GM19351 (cell line): Measurements from ENCODE around the gene IFNA8.
"Not testable (repeated sequence)": the region's sequence is repeated elsewhere in the genome, so short reads cannot be mapped to it uniquely, and the experiment has no call there.

Experiments
- ATAC-seq: cut with Tn5 transposase; IDR thresholded peaks from one replicate; pipeline ENCODE4 v1.9.1; 2021; ENCODE audit warnings: mild to moderate bottlenecking, moderate library complexity; ENCODE audit not compliant: unreplicated experiment

The IFNA8 gene

DNA sequence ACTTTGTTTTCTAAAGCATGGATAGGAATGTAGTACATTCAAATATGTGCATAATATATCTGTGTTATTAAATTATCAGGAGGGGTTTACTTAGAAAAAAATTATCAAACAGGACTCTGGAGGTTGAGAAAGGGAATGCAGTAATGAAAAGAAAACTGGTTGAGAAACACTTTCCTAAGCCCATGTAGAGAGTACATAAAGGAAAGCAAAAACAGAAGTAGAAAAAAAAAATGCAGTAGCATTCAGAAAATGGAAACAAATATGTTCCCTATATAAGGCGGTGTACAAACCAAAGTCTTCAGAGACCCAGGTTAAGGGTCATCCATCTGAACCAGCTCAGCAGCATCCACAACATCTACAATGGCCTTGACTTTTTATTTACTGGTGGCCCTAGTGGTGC is at the start of gene IFNA8:
TSS of gene IFNA8 (plus strand) at position 301 of the 400 bp plus-strand sequence. CDS start at position 361, 60 bp downstream.
- ATAC-seq = no peak

DNA sequence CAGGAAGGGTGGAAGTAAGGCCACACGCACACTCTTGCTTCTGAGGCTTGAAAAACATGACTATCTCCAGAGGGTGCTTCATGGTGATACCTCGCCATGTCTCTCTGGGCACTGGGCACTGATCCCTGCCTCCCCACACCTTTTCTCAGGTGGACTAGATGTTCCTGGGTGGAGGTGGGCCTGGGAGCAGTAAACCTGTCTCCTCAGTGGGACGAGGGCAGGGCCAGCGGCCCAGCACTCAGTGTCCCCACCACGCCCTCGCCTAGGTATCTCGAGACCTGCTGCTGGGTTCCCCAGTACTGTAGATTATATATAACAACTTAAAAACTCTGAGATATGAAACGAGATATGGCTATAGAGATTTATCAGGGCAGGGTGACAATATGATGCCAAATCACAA is 46.6 kb upstream of the IFNA8 start:
- ATAC-seq = no peak

DNA sequence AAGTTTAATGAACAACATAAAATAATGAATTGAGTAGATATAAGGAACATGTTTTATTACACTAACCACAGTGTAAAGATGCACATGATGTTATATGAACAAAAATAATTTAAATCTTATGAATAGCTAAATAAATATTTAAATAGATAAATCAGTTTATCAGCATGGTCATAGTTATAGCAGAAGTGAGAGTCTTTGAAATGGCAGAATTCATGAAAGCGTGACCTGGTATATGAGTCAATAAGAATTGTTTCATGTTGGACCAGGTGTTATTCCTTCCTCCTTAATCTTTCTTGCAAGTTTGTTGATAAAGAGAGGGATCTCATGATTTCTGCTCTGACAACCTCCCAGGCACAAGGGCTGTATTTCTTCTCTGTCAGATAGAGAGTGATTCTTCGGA is 41.7 kb upstream of the IFNA8 start:
- ATAC-seq = peak; percentile 88

DNA sequence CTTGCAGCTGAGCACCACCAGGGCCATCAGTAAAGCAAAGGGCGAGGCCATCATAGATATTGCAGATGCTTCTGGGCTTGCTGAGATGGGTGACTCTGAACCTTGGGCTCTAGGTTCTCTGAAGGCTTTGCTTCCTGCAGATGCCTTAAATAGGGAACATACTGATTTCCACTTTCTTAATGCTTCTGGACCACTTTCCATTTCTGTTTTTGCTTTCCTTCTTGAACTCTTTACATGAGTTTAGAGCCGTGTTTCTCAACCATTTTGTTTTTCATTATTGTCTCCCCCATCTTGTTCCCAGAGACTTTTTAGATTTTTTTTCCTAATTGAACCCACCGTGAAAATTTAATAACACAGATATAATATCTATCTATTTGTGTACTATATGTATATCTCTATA is 41.0 kb upstream of the IFNA8 start, which contains the start of gene IFNA13:
TSS of gene IFNA13 (minus strand) at position 101 of the 400 bp plus-strand sequence. CDS start at position 54, 47 bp downstream.
- ATAC-seq = no peak

DNA sequence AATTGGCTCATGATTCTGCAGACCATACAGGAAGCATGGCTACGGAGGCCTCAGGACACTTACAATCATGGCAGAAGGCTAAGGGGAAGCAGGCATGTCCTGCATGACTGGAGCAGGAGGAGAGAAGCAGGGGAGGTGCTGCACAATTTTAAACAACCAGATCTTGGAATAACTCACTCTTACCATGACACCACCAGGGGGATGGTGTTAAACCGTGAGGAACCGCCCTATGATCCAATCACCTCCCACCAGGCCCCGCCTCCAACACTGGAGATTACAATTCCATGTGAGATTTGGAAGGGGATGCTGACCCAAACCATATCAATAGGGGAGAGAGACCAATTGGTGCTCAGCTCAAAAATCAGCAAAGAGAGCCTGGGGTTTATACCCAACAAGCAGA is 37.5 kb upstream of the IFNA8 start:
- ATAC-seq = not testable (repeated sequence)

DNA sequence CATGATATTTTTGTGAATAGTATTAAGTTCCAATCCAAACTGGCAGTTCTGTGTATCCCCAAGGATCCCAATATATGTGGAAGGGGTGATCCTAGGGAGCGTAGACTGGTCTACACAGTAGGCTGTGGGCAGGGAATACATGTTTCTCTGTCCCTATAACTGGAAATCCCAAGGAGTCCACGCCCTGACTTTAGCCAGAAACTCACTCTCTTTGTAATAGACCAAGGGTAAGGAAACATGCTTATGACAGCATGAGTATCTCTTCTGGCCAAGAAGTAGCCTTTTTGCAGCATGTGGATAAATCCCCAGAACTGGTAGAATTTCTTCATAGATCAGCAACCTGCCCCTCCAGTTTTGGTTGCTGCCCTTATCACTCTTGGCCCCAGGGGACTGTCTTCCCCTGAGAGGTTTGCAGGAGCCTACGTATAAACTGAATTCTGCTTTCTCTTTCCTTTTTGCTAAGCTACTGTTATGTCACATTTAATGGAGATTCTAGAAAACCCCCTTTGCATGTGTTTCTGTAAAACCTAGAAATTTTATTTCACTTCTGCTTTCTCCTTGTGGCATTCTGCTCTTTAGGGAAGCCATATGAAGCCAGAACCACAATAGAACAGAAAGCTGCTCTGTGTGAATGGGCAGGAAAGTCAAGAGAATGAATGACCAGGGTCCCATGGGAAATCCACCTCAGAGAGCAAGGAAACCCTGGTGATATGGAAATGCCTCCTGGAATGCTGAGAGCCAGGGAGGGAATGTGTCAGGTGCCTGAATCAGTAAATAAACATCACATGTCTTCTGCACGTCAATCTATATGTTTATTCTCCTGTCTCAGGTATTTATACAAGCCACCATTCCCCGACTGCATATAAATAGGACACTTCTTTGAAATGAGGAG is 27.2 kb upstream of the IFNA8 start:
- ATAC-seq = peak; percentile 97

DNA sequence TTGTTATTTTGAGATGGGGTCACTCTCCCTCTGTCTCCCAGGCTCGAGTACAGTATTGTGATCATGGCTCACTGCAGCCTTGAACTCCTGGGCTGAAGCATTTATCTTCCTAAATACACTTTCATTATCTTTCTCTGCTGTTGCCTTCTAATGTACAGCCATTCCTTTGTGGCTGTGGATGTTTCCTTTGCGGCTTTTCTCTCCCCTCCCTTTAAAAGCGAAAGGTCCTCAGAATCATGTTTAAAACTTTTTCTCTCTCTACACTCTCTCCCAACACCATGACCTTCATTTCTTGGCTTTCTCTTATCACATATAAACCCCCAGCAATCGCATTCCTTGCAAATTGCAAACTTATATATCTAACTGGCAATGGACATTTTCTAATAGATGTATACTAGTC is 25.3 kb upstream of the IFNA8 start:
- no peak for ATAC-seq

DNA sequence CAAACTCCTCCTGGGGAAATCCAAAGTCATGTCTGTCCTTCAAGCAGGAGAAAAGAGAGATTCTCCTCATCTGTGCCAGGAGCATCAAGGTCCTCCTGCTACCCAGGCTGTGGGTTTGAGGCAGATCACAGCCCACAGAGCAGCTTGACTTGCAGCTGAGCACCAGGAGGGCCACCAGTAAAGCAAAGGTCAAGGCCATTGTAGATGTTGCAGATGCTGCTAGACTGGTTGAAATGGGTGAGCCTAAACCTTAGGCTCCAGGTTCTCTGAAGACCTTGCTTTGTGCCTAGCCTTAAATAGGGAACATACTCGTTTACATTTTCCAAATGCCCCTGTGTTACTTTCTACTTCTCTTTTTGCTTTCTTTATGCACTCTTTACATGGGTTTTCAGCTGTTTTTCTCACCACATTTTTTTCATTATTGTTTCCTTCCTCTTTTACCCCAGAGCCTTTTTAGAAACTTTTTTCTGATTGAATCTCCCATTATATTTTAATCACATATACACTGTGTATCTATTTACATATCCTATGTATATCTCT is 23.7 kb upstream of the IFNA8 start, which contains the start of gene IFNA2:
TSS of gene IFNA2 (minus strand) at position 268 of the 540 bp plus-strand sequence. CDS start at position 199, 69 bp downstream.
- no peak for ATAC-seq

DNA sequence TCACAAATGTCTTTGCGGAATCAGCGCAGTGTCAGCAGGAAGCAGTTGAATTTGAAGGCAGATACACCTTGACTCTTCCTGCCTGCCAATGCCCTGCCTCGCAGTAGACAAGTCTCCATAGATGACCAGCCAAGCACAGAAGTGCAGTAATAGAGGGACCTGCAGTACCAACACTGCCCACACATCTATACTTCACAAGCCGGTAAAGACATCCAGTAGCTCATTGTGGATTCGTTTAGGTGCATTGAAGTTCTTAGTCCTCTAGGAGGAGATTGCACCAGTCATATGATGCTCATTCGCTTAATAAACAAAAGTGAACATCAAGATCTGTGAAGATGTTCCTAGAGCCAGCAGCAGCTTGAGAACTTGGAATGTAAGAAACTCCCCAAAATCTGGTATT is 16.6 kb upstream of the IFNA8 start:
- peak; percentile 89 for ATAC-seq

DNA sequence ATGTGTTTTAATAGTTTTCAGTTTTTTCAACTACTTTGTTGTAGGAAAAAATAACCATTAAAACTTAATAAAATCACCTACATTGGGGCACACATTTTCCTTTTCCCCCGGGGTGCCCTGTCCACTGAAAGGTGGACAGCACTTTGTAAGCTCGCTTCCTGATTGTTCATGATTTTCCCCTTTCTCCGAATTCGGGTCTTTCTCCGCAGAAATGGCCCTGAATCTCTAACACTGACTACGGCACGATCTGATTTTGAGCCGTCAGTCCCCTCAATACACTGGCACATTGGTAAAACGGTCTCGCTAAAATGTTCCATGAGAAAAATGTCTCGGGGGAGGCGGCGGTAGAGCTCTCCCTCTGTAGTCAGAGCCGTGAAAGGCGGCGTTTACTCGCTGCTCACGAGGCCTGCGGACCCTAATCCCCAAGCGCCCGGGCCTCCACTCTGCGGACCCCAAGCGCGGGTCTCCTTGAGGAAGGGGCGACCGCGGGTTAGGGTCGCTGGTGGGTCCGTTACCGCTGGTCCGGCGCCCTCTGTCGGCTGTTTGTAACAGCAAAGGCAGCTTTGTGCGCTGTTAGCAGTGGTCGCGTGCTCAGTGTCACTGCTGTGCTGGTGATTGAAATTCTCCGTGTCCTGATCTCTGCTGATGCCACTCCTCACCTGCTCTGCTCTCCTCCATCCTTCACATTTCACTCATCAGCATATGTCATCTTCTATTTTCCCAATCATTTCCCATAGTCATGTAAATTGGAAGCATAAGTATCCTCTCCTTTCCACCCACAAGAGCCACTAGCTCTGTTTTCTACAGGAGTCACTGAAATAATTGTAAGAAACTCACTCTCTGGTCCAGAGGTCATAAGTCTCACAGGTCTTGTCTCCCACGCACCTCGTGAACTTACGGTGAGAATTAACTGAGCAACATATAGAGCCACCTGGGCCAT is 12.9 kb upstream of the IFNA8 start:
- ATAC-seq = peak; percentile 70

DNA sequence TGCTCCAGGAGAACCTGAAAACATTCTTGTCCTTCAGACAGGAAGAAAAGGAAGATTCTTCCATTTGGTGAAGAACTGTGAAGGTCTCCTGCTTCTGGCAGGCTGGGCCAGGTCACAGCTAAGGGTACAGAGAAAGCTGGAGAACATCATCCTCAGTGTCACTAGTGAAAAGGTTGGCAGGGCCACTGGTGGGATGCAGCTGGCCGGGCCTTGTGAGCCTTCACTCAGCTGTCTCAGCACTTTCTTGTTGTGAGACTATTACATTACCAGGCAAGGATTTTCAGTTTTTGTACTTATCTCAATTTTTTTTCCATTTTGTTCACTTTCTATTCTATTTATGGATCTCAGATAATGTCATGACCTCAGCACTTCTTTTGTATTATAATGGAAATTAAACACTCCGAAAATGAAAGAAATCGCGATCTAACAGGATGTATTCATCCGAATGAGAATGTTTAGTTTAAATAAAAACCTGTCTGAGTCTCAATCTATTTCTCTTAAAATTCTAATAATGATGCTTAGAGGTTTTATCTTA is 9.9 kb upstream of the IFNA8 start:
- ATAC-seq = no peak

DNA sequence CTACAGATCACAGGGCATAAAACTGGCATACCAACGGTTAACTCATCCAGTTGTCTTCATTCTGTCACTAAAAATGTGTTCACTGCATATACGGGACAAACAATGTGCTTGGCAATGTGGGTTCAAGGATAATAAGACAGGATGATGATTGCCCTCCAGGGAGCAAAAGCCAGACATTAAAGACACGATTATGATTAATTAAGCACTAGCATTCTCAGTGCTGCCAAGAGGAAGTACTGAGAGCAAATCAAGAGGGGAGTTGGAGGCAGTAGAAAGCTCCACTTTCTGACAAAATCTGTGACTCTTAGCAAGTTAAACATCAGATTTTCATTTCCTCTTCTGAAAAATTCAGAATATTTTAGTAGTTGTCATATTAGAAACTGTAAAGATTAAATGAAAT is 9.0 kb upstream of the IFNA8 start:
- no peak for ATAC-seq

DNA sequence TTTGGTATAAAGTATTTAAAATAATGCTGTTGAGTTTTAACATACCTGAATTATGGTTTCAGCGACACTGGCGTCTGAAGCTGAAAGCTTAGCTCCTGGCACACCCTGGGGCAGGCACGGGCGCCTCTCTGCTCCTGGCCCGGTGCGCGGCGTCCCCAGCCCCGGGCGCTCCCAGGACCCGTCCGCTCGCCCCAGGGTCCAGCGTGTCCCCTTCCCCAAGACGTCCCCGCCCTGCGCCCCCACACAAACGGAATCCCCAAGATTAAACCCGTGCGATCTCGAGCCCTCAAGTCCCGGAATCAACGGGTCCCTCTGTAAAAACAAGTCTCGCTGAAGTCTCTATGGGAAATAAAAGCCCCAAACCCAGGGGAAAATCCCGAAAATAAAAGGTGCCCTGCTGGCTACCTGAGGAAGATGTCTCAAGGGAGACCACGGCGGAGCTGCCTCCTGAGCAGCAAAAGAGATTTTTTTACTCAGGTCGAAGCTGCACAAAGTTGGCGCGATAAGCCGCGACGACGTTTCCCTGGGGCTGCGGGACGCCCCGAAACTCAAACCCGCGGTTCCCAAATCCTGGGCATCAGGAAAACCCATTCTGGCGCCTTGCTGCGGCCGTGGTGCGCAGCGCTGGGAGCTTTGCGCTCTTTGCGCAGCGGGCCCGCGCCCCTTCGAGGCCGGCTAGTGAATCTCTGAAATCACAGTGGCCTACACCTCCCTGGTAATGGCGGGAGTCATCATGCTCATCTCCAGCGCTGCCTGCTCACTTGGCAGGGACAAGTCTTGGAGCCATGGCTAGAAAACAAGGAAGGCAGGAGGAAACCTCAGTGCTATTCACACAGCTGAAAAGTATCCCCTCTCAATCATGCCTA is 6.3 kb upstream of the IFNA8 start:
- no peak for ATAC-seq

DNA sequence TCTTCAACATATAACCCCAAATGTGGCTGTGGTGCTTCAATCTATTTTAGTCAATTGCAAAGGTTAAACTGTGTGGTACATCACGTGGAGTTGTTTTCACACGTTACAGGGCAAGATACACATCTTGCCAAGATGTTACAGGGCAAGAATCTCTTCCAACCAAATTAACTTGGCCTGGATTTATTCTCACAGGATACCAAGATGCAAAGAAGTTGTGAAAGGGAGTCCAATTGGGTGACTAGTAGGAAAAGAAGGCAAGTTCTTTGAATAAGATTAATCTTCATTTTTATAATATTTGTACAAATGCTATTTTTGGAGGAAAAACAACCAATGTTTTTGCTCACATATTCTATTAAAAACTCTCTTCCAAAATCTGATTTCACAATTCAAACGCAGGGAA is 4.8 kb upstream of the IFNA8 start:
- ATAC-seq = no peak

DNA sequence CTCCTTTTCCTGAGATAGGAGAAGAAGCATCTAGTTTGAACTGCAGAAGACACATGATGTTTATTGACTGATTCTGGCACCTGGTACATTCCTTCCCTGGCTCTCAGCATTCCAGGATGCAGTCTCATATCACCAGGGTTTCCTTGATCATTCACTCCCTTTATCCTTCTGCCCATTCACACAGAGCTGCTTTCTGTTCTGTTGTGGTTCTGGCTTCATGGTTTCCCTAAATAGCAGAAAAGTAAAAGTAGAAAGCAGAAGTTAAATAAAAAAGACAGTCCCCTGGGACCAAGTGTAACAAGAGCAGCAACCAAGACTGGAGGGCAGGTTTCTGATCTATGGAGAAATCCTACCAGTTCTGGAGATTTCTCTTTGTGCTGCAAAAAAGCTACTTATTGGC is 3.2 kb downstream of the IFNA8 start:
- ATAC-seq = peak; percentile 85

DNA sequence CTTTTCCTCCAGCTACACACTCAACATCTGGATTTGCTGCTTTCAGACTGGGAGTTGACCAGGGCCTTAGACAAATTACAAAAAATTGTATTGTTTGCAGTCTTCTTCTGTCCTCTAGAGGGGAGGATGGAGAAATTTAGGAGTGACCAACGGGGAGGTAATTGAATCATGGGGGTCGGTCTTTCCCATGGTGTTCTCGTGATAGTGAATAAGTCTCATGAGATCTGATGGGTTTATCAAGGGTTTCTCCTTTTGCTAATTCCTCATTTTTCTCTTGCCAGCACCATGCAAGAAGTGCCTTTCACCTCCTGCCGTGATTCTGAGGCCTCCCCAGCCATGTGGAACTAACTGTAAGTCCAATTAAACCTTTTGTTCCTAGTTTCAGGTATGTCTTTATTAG is 4.2 kb downstream of the IFNA8 start:
- ATAC-seq = no peak

DNA sequence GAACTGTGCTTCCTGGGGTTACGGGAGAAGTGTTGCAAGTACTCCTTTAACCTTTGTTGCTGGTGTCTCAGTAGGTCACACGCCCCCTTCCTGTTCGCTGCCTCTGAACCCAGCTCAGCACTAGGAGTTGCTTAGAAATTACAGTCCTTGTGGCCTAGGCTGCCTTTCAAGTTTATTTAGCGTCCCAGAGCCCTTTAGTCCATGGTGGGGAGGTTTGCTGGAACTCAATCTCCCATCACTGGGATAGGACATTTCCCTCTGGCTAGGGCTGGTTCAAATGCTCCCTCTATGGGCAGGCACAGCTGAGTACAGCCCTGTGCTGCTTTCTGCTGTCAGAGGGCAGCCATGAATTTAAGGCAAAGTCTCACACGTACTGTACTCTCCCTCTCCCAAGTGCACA is 4.7 kb downstream of the IFNA8 start:
- ATAC-seq = peak; percentile 47

DNA sequence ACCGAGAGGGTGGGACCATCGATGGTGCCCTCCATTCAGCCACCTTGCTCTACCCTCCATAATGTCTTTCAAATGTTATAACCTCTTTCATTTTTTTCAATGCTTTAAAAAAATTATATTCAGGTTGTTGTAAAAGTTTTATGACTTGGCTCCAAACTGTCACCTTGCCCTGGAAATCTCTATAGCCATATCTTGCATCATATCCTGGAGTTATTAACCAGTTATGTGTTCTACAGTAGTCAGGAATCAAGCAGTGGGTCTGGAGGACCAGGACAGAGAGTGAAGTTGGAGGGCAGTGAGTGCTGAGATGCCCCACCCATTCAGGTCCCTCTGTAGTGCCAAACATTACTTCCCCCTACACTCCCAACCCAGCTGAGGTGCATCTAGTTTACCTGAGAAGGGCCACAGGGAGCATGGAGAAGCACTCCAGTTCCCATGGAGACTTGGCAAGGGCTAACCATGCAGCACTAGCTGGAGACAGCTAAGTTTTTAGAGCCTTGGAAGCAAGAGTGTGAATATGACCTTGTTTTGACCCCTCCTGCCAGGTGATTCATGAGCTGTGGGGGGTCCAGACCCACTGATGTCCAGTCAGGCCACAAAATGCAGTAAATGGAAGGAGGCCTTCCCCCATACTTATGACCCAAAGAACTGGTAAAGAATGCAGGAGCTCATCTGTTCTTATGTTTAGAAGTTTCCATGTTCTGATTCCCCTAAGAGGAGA is 5.5 kb downstream of the IFNA8 start:
- ATAC-seq = no peak
